IPS DF 19.7 (cell line): Measurements from ENCODE around the gene PCSK6.
"Not testable (repeated sequence)": the region's sequence is repeated elsewhere in the genome, so short reads cannot be mapped to it uniquely, and the experiment has no call there.

Source experiments
- DNase-seq: peaks from one replicate; pipeline ENCODE4 v3.0.0-alpha.2; 2013; ENCODE audit warnings: low read depth, low spot score

The PCSK6 gene

GRCh38 chr15:101402883-101403282 lies 86.6 kb downstream of the PCSK6 start:
- not testable (repeated sequence) for DNase-seq

- no peak for DNase-seq
Measured at GRCh38 chr15:101401286-101401685, 88.2 kb downstream of the PCSK6 start.

GRCh38 chr15:101399431-101399830 lies 90.1 kb downstream of the PCSK6 start:
- DNase-seq: no peak

GRCh38 chr15:101398247-101398646 lies 91.3 kb downstream of the PCSK6 start:
- no peak for DNase-seq

- no peak for DNase-seq
Measured at GRCh38 chr15:101397521-101398003, 91.9 kb downstream of the PCSK6 start.

GRCh38 chr15:101396484-101397261 lies 92.8 kb downstream of the PCSK6 start:
- DNase-seq: no peak

- no peak for DNase-seq
Measured at GRCh38 chr15:101394654-101395053, 94.9 kb downstream of the PCSK6 start.

- DNase-seq: no peak
Measured at GRCh38 chr15:101394056-101394630, 95.4 kb downstream of the PCSK6 start.

- DNase-seq: no peak
Measured at GRCh38 chr15:101393172-101393571, 96.3 kb downstream of the PCSK6 start.

GRCh38 chr15:101391981-101392640 lies 97.4 kb downstream of the PCSK6 start:
- DNase-seq: no peak

GRCh38 chr15:101391431-101391830 lies 98.1 kb downstream of the PCSK6 start:
- no peak for DNase-seq

- no peak for DNase-seq
Measured at GRCh38 chr15:101390462-101390861, 99.0 kb downstream of the PCSK6 start.

GRCh38 chr15:101390060-101390459 lies 99.4 kb downstream of the PCSK6 start:
- no peak for DNase-seq

- DNase-seq: no peak
Measured at GRCh38 chr15:101389362-101389761, 100.1 kb downstream of the PCSK6 start.

- DNase-seq: no peak
Measured at GRCh38 chr15:101388046-101388445, 101.5 kb downstream of the PCSK6 start.

- no peak for DNase-seq
Measured at GRCh38 chr15:101387574-101387973, 101.9 kb downstream of the PCSK6 start.

- DNase-seq: no peak
Measured at GRCh38 chr15:101386967-101387366, 102.5 kb downstream of the PCSK6 start.

GRCh38 chr15:101386006-101386405 lies 103.5 kb downstream of the PCSK6 start:
- DNase-seq: no peak

GRCh38 chr15:101384276-101384675 lies 105.2 kb downstream of the PCSK6 start:
- no peak for DNase-seq

GRCh38 chr15:101382544-101382943 lies 107.0 kb downstream of the PCSK6 start:
- no peak for DNase-seq

- no peak for DNase-seq
Measured at GRCh38 chr15:101381671-101382212, 107.8 kb downstream of the PCSK6 start.

GRCh38 chr15:101380146-101380545 lies 109.4 kb downstream of the PCSK6 start:
- DNase-seq: no peak
